Measurements from ENCODE around the gene ACTA2. TPM values are rescaled to one million over a fixed set of nuclear protein-coding genes. Genes with fewer than 3 reads are reported as not detected.
A peak's percentile ranks its signal among the peaks of the same experiment; 100 is the strongest.

Gene ACTA2
- total RNA-seq, 1 experiment from 2014 or later = not detected

DNA sequence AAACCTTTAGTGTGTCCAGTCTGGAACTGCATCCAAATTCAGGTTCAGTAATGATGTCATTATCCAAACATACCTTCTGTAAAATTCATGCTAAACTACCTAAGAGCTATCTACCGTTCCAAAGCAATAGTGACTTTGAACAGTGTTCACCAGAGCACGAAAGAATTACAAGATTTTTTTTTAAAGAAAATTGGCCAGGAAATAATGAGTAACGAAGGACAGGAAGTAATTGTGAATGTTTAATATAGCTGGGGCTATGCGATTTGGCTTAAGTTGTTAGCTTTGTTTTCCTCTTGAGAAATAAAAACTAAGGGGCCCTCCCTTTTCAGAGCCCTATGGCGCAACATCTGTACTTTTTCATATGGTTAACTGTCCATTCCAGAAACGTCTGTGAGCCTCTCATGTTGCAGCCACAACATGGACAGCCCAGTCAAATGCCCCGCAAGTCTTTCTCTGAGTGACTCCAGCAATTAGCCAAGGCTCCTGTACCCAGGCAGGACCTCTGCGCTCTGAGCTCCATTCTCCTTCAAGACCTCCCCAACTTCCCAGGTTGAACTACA, 37.3 kb upstream of the ACTA2 start:
- peaks cover 5% of the 10 kb centered on the region; the same call in 1 of the 2 replicates for H3K4me1 ChIP-seq
- no peaks in the 10 kb centered on the region for H3K9me3 ChIP-seq
- intact Hi-C loops (cut with micrococcal nuclease; ENCODE audit: unreplicated experiment) = no loop called here
- Mint-ChIP-seq H3K4me3 (ENCODE audit: unreplicated experiment) (peak overlapping the region; percentile 84), H3K9me3 (ENCODE audit: unreplicated experiment) (no peaks in the 10 kb centered on the region), H3K27me3 (ENCODE audit: insufficient read depth, unreplicated experiment) (peaks cover 32% of the 10 kb centered on the region), H3K4me1 (ENCODE audit: low read depth, unreplicated experiment) (no peaks in the 10 kb centered on the region), H3K27ac (ENCODE audit: unreplicated experiment) (no peak overlapping the region), H3K36me3 (ENCODE audit: insufficient read depth, unreplicated experiment) (no peaks in the 10 kb centered on the region)
- H3K27me3 ChIP-seq (replicated peaks; ENCODE audit: control insufficient read depth, insufficient read depth, low read length) = peaks cover 2% of the 10 kb centered on the region; the same call in 1 of the 2 replicates
- ChIA-PET POLR2A (no interaction called here), CTCF (interaction anchor here (1.2 kb wide), 1 partner anchor 57 kb away, joined by 3 read pairs; no protein-coding TSS in a partner anchor)
- H3K36me3 ChIP-seq (ENCODE audit: control insufficient read depth, insufficient read depth, low read length) = no peaks in the 10 kb centered on the region
- BruUV-seq (replicated peaks) = no TSS peak
- H3K4me3 ChIP-seq (ENCODE audit: low read depth, low read length) = no peak overlapping the region
- TF ChIP-seq, protein P1, sequence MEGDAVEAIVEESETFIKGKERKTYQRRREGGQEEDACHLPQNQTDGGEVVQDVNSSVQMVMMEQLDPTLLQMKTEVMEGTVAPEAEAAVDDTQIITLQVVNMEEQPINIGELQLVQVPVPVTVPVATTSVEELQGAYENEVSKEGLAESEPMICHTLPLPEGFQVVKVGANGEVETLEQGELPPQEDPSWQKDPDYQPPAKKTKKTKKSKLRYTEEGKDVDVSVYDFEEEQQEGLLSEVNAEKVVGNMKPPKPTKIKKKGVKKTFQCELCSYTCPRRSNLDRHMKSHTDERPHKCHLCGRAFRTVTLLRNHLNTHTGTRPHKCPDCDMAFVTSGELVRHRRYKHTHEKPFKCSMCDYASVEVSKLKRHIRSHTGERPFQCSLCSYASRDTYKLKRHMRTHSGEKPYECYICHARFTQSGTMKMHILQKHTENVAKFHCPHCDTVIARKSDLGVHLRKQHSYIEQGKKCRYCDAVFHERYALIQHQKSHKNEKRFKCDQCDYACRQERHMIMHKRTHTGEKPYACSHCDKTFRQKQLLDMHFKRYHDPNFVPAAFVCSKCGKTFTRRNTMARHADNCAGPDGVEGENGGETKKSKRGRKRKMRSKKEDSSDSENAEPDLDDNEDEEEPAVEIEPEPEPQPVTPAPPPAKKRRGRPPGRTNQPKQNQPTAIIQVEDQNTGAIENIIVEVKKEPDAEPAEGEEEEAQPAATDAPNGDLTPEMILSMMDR (IDR thresholded peaks at IDR 0.05; ENCODE audit: insufficient read depth in 1 of 2, low read depth in 1 of 2, low read length in 1 of 2, severe bottlenecking in 1 of 2, unreplicated experiment in 1 of 2) = no peak
- DNase-seq = no peak

DNA sequence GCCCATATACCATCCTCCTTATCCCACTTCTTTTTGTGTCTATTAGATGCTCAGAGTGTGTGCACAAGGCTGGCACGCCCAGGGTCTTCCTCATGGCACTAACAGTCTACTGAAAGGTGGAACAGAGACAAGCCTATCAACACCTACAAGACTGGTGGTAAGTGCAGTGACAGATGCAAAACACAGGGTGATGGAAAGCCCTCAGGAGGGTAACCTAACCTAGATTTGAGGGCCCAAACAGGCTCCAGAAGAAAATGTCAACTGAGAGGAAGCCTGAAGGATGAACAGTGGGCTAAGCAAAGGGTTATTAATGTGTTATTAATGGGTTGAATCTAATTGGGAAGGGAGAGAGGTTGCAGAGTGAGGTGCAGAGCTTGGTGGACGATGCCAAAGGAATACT, 36.9 kb upstream of the ACTA2 start:
- Mint-ChIP-seq H3K9me3 (ENCODE audit: unreplicated experiment) (no peaks in the 10 kb centered on the region), H3K4me3 (ENCODE audit: unreplicated experiment) (no peak overlapping the region), H3K4me1 (ENCODE audit: low read depth, unreplicated experiment) (no peaks in the 10 kb centered on the region), H3K27ac (ENCODE audit: unreplicated experiment) (no peak overlapping the region), H3K36me3 (ENCODE audit: insufficient read depth, unreplicated experiment) (no peaks in the 10 kb centered on the region), H3K27me3 (ENCODE audit: insufficient read depth, unreplicated experiment) (peaks cover 32% of the 10 kb centered on the region)
- Histone ChIP-seq H3K4me1 (peaks cover 5% of the 10 kb centered on the region; the same call in 1 of the 2 replicates), H3K4me3 (ENCODE audit: low read depth, low read length) (no peak overlapping the region), H3K9me3 (no peaks in the 10 kb centered on the region), H3K36me3 (ENCODE audit: control insufficient read depth, insufficient read depth, low read length) (no peaks in the 10 kb centered on the region), H3K27me3 (replicated peaks; ENCODE audit: control insufficient read depth, insufficient read depth, low read length) (peaks cover 2% of the 10 kb centered on the region; the same call in 1 of the 2 replicates)
- no TSS peak for BruUV-seq (replicated peaks)
- DNase-seq = no peak
- TF ChIP-seq, protein P1 (IDR thresholded peaks at IDR 0.05; ENCODE audit: insufficient read depth in 1 of 2, low read depth in 1 of 2, low read length in 1 of 2, severe bottlenecking in 1 of 2, unreplicated experiment in 1 of 2) = no peak
- CTCF ChIA-PET = no interaction called here
- POLR2A ChIA-PET = no interaction called here
- intact Hi-C loops (cut with micrococcal nuclease; ENCODE audit: unreplicated experiment) = no loop called here

DNA sequence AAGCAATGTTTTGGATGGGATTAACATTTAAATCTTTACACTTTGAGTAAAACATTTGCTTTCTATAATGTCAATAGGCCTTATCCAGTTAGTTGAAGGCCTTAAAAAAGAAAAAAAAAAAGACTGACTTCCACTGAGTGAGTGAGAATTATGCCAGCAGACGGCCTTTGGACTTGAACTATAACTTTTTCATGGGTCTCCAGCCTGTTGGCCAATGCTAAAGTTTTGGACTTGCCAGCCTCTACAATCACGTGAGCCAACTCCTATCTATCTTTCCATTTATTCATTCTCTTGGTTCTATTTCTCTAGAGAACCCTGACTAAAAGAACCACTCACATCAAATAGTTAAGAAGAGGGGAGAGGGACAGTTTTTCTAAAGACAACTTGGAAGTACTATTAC, 35.3 kb upstream of the ACTA2 start:
- Mint-ChIP-seq H3K4me3 (ENCODE audit: unreplicated experiment) (no peak overlapping the region), H3K27ac (ENCODE audit: unreplicated experiment) (no peak overlapping the region), H3K36me3 (ENCODE audit: insufficient read depth, unreplicated experiment) (no peaks in the 10 kb centered on the region), H3K27me3 (ENCODE audit: insufficient read depth, unreplicated experiment) (peaks cover 29% of the 10 kb centered on the region), H3K4me1 (ENCODE audit: low read depth, unreplicated experiment) (no peaks in the 10 kb centered on the region), H3K9me3 (ENCODE audit: unreplicated experiment) (no peaks in the 10 kb centered on the region)
- TF ChIP-seq, protein P1 (IDR thresholded peaks at IDR 0.05; ENCODE audit: insufficient read depth in 1 of 2, low read depth in 1 of 2, low read length in 1 of 2, severe bottlenecking in 1 of 2, unreplicated experiment in 1 of 2) = no peak
- ChIA-PET CTCF (interaction anchor here (1.3 kb wide), 1 partner anchor 53 kb away, joined by 3 read pairs; no protein-coding TSS in a partner anchor), POLR2A (no interaction called here)
- DNase-seq = no peak
- Histone ChIP-seq H3K27me3 (replicated peaks; ENCODE audit: control insufficient read depth, insufficient read depth, low read length) (peaks cover 2% of the 10 kb centered on the region), H3K9me3 (no peaks in the 10 kb centered on the region), H3K36me3 (ENCODE audit: control insufficient read depth, insufficient read depth, low read length) (no peaks in the 10 kb centered on the region), H3K4me1 (peaks cover 5% of the 10 kb centered on the region; the same call in 1 of the 2 replicates), H3K4me3 (ENCODE audit: low read depth, low read length) (no peak overlapping the region)
- BruUV-seq (replicated peaks) = no TSS peak
- intact Hi-C loops (cut with micrococcal nuclease; ENCODE audit: unreplicated experiment) = loop anchor here (1.0 kb wide), 2 partner anchors 53 to 153 kb away; no protein-coding TSS in a partner anchor
